Stimulated activated CD4-positive, alpha-beta T cell treated with anti-CD3 and anti-CD28 coated beads, Interleukin-4, amount 100 ng/mL, for 4 hours (primary cell): Measurements from ENCODE around the gene FHAD1.

Source experiments
- DNase-seq, 2 experiments: peaks; one replicate each; pipeline ENCODE4 v3.0.0-alpha.2; 2020

FHAD1 gene

GRCh38 chr1:15444468-15445389, 197.7 kb downstream of the FHAD1 start:
- no peak for DNase-seq

- no peak for DNase-seq
Observed at GRCh38 chr1:15445390-15446122, 198.5 kb downstream of the FHAD1 start.

- no peak for DNase-seq
Observed at GRCh38 chr1:15446212-15446611, 199.2 kb downstream of the FHAD1 start.
